Subcutaneous adipose tissue (tissue), 4 donors: ENCODE data around the gene LY86. TPM values are rescaled to one million over a fixed set of nuclear protein-coding genes. Genes with fewer than 3 reads are reported as not detected.

ENCODE experiments used
- CTCF ChIP-seq: fragments of 450-650 bp; IDR thresholded peaks from one replicate; pipeline ENCODE4 v1.5.1; 2016; ENCODE audit warnings: low read depth, mild to moderate bottlenecking, control low read depth, antibody characterized with exemption, moderate library complexity
- total RNA-seq, 4 donors: library from RNA; depleted of rRNA; stranded (reverse); fragments of >200 nt; gene quantifications; one replicate each; pipeline ENCODE4 v1.1.0, GENCODE V29; 2016

Gene LY86
- total RNA-seq, 4 donors from 2014 or later, result 2.6 to 111 (median 4.9) TPM

DNA sequence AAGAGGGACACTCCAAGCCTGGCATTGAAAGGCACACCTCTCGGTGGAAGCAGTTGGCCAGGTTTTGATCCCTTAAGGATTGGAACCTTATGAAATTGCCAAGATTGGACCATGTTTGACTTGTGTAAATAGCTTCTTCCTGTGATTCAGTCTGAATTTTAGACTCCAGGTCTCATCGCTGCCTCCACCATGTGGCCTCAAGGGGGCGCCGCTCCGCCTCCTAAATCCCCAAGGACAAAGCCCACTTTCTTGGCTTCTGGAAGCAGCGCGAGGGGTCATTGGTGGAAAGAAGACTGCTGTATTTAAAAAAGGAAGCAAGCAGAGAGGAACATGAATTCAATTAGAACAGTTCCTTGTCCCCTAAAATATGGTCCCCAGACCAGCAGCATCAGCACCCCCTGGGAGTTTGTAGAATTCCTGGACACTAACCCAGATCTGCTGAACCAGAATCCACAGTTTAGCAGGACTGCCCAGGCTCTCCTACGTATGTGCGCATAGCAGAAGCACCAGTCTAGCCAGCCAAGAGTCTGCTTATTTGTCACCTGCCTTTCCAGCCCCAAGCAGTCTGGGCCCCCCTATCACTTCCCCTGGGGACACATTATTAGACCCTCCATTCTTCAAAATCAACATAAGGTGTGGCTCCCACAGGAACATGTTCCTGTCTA lies 108.5 kb downstream of the LY86 start:
- TF ChIP-seq CTCF, result no peak

DNA sequence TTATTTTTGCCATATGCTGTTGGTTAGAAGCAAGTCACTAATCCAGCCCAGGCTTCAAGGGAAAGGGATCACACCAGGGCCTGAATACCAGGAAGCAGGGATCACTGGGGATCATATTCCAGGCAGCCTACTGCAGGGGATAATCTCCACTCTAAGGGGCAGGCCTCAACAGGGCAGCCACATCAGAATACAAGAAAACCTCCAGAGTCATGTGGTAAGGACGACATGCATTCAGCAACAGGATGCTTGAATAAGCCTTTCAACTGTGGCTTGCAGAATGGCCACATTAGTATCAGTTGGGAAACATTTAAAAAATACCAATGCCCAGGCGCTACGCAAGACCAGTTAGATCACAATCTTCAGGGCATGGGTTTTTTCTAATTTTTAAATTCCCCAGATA lies 109.1 kb downstream of the LY86 start:
- no peak for TF ChIP-seq CTCF

- no peak for TF ChIP-seq CTCF
These were observed 111.3 kb downstream of the LY86 start for GRCh38 chr6:6699741-6700367.

DNA sequence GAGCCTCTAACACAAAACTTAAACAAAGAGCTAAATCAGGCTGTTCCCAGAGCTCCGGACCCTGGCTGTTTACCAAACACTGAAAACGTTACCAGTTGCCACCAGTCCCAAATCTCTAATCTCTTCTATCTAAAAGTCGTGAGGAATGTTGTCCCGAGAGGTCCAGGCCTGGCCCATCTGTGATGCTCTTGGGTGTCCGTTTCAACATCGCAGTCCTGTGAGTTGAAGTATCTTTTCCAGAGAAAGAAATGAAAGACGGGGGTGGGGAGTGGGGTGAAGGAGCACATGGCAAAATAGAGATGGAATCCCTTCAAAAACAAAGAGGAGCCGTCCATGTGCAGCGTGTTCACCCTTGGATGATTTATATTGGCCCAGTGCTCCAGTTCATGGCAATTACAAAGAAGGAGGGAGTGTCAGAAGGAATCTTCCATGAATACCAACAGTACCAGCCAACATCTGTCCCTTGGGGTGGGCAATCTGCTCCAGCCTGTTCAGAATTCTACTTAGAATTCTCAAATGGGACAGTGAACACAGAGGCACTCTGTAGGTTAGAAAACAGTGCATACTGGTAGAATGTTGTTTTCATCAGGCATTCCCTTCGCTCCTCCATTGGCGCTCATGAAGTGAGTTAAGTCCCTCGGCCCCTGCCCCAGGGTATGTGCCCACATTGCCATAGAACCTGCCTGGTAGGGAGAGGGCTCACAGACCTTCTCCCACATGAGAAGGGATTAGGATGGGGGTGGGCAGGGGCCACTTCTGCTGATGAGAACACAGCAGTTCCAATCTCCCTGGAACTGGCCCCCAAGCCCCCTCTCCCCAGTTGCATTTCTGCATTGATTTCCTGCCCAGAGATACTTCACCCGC lies 112.1 kb downstream of the LY86 start:
- TF ChIP-seq CTCF, result no peak

DNA sequence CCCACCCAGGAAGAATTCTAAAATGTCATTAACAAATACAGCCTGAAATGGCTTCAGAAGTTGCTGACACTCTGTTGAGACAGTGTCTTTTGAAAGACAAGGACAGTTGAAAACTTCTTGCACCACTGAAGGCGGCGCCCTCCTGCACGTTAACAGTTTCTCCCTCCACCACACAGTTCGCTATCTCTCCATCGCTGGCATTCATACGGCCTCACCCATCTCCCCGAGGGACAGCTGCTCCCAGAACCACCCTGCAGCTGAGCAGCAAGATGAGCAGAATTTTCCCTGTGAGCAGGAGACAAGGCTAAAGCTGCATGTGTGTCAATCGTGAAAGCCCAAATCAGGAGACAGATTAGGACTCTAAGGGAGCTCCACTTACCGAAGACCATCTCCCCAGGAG lies 113.3 kb downstream of the LY86 start:
- TF ChIP-seq CTCF, result no peak

GRCh38 chr6:6703699-6704098 lies 115.2 kb downstream of the LY86 start:
- TF ChIP-seq CTCF, result no peak
